ENCODE measurements around the gene CRACR2B.

Gene CRACR2B

GRCh38 chr11:819943-820649 lies 7.6 kb upstream of the CRACR2B start:
- H3K27ac ChIP-seq (ENCODE audit: low read depth, low read length), result peak overlapping the region; percentile 97
- peak overlapping the region; percentile 56 to 95 (median 84) for H3K9ac ChIP-seq (ENCODE audit: low read length in 5 of 5)
- H3K4me1 ChIP-seq (ENCODE audit: control insufficient read depth in 5 of 5, insufficient read depth in 5 of 5, low read length in 5 of 5), result peaks cover 10 to 75% (median 67%) of the 10 kb centered on the region in 5 donors
- no peaks in the 10 kb centered on the region for H3K27me3 ChIP-seq (ENCODE audit: control insufficient read depth in 5 of 5, insufficient read depth in 4 of 5, low read length in 5 of 5)
- peaks cover 0 to 43% (median 37%) of the 10 kb centered on the region in 5 donors for H3K36me3 ChIP-seq (ENCODE audit: control insufficient read depth in 5 of 5, insufficient read depth in 5 of 5, low read length in 5 of 5)
- no peaks in the 10 kb centered on the region for H3K9me3 ChIP-seq (ENCODE audit: control insufficient read depth in 5 of 5, low read length in 5 of 5)
- H3K4me3 ChIP-seq (ENCODE audit: low read depth in 1 of 5, low read length in 5 of 5), result peak overlapping the region; percentile 83 to 100 (median 92)

GRCh38 chr11:820655-821511 lies 6.8 kb upstream of the CRACR2B start:
- peak overlapping the region; percentile 56 to 95 (median 84) for H3K9ac ChIP-seq (ENCODE audit: low read length in 5 of 5)
- H3K27me3 ChIP-seq (ENCODE audit: control insufficient read depth in 5 of 5, insufficient read depth in 4 of 5, low read length in 5 of 5), result no peaks in the 10 kb centered on the region
- peaks cover 10 to 76% (median 64%) of the 10 kb centered on the region in 5 donors for H3K4me1 ChIP-seq (ENCODE audit: control insufficient read depth in 5 of 5, insufficient read depth in 5 of 5, low read length in 5 of 5)
- peak overlapping the region; percentile 97 for H3K27ac ChIP-seq (ENCODE audit: low read depth, low read length)
- peaks cover 0 to 49% (median 40%) of the 10 kb centered on the region in 5 donors for H3K36me3 ChIP-seq (ENCODE audit: control insufficient read depth in 5 of 5, insufficient read depth in 5 of 5, low read length in 5 of 5)
- H3K4me3 ChIP-seq (ENCODE audit: low read depth in 1 of 5, low read length in 5 of 5), result peak overlapping the region; percentile 83 to 100 (median 92)
- H3K9me3 ChIP-seq (ENCODE audit: control insufficient read depth in 5 of 5, low read length in 5 of 5), result no peaks in the 10 kb centered on the region

GRCh38 chr11:821512-822371 lies 6.0 kb upstream of the CRACR2B start:
- Histone ChIP-seq H3K4me3 (ENCODE audit: low read depth in 1 of 5, low read length in 5 of 5) (peak overlapping the region; percentile 83 to 100 (median 92)), H3K27ac (ENCODE audit: low read depth, low read length) (peak overlapping the region; percentile 97), H3K9me3 (ENCODE audit: control insufficient read depth in 5 of 5, low read length in 5 of 5) (no peaks in the 10 kb centered on the region), H3K36me3 (ENCODE audit: control insufficient read depth in 5 of 5, insufficient read depth in 5 of 5, low read length in 5 of 5) (peaks cover 0 to 49% (median 40%) of the 10 kb centered on the region in 5 donors), H3K27me3 (ENCODE audit: control insufficient read depth in 5 of 5, insufficient read depth in 4 of 5, low read length in 5 of 5) (no peaks in the 10 kb centered on the region), H3K4me1 (ENCODE audit: control insufficient read depth in 5 of 5, insufficient read depth in 5 of 5, low read length in 5 of 5) (peaks cover 10 to 77% (median 62%) of the 10 kb centered on the region in 5 donors), H3K9ac (ENCODE audit: low read length in 5 of 5) (peak overlapping the region in 4 of 5 donors; percentile 83 to 95 (median 90))

DNA sequence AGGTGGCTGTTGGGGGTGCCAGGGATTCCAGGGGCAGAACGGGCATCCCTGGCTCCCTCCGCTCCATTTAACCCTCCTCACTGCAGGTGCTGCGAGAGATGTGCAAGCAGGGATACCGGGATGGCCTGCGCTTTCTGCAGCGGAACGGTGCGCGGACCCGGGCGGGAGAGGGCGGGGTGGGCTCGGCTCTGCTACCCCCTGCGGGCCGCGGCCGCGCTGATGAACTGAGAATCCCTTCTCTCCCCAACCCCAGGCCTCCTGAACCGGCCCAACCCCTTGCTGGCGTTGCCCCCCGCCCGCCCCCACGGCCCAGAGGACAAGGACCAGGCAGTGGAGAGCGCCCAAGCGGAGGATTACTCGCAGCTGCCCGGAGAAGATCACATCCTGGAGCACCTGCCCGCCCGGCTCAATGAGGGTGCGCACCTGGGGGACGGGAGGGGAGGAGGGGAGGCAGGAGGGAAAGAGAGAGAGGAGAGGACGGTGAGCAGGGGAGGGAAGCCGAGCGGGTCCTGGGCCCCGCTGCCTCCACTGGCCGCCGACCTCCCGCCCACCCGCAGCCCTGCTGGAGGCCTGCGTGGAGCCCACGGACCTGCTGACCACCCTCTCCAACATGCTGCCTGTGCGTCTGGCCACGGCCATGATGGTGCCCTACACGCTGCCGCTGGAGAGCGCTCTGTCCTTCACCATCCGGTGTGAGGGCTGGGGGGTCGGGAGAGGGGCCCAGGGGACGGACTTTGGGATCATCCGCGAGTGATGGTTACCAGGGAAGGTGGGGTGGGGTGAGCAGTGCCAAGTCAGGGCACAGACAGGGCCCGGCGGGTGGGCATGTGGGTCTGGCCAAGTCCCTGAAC lies 4.1 kb upstream of the CRACR2B start:
- Histone ChIP-seq H3K9ac (ENCODE audit: low read length in 5 of 5) (no peak overlapping the region), H3K36me3 (ENCODE audit: control insufficient read depth in 5 of 5, insufficient read depth in 5 of 5, low read length in 5 of 5) (peaks cover 0 to 49% (median 40%) of the 10 kb centered on the region in 5 donors), H3K4me3 (ENCODE audit: low read depth in 1 of 5, low read length in 5 of 5) (peak overlapping the region in 1 of 5 donors; percentile 24), H3K27me3 (ENCODE audit: control insufficient read depth in 5 of 5, insufficient read depth in 4 of 5, low read length in 5 of 5) (no peaks in the 10 kb centered on the region), H3K27ac (ENCODE audit: low read depth, low read length) (no peak overlapping the region), H3K4me1 (ENCODE audit: control insufficient read depth in 5 of 5, insufficient read depth in 5 of 5, low read length in 5 of 5) (peaks cover 9 to 86% (median 75%) of the 10 kb centered on the region in 5 donors), H3K9me3 (ENCODE audit: control insufficient read depth in 5 of 5, low read length in 5 of 5) (no peaks in the 10 kb centered on the region)

- peak overlapping the region; percentile 67 for H3K27ac ChIP-seq (ENCODE audit: low read depth, low read length)
- peaks cover 12 to 89% (median 77%) of the 10 kb centered on the region in 5 donors for H3K4me1 ChIP-seq (ENCODE audit: control insufficient read depth in 5 of 5, insufficient read depth in 5 of 5, low read length in 5 of 5)
- no peaks in the 10 kb centered on the region for H3K27me3 ChIP-seq (ENCODE audit: control insufficient read depth in 5 of 5, insufficient read depth in 4 of 5, low read length in 5 of 5)
- H3K9me3 ChIP-seq (ENCODE audit: control insufficient read depth in 5 of 5, low read length in 5 of 5), result no peaks in the 10 kb centered on the region
- H3K36me3 ChIP-seq (ENCODE audit: control insufficient read depth in 5 of 5, insufficient read depth in 5 of 5, low read length in 5 of 5), result peaks cover 0 to 49% (median 40%) of the 10 kb centered on the region in 5 donors
- no peak overlapping the region for H3K9ac ChIP-seq (ENCODE audit: low read length in 5 of 5)
- no peak overlapping the region for H3K4me3 ChIP-seq (ENCODE audit: low read depth in 1 of 5, low read length in 5 of 5)
Observed at GRCh38 chr11:824292-824880, 3.3 kb upstream of the CRACR2B start.

DNA sequence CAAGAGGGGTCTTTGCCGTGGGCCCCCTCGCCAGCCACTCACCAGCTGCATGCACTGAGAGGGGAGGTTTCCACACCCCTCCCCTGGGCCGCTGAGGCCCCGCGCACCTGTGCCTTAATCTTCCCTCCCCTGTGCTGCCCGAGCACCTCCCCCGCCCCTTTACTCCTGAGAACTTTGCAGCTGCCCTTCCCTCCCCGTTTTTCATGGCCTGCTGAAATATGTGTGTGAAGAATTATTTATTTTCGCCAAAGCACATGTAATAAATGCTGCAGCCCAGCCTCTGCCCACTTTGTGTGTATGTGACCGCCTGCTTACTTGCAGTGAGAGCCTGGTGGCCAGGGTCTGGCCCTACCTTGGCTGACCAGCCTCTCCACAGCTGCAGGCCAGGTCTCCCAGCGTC lies 2.8 kb upstream of the CRACR2B start:
- no peak overlapping the region for H3K9ac ChIP-seq (ENCODE audit: low read length in 5 of 5)
- H3K4me1 ChIP-seq (ENCODE audit: control insufficient read depth in 5 of 5, insufficient read depth in 5 of 5, low read length in 5 of 5), result peaks cover 12 to 94% (median 82%) of the 10 kb centered on the region in 5 donors
- no peak overlapping the region for H3K4me3 ChIP-seq (ENCODE audit: low read depth in 1 of 5, low read length in 5 of 5)
- no peaks in the 10 kb centered on the region for H3K27me3 ChIP-seq (ENCODE audit: control insufficient read depth in 5 of 5, insufficient read depth in 4 of 5, low read length in 5 of 5)
- H3K36me3 ChIP-seq (ENCODE audit: control insufficient read depth in 5 of 5, insufficient read depth in 5 of 5, low read length in 5 of 5), result peaks cover 0 to 49% (median 40%) of the 10 kb centered on the region in 5 donors
- peak overlapping the region; percentile 67 for H3K27ac ChIP-seq (ENCODE audit: low read depth, low read length)
- H3K9me3 ChIP-seq (ENCODE audit: control insufficient read depth in 5 of 5, low read length in 5 of 5), result no peaks in the 10 kb centered on the region

DNA sequence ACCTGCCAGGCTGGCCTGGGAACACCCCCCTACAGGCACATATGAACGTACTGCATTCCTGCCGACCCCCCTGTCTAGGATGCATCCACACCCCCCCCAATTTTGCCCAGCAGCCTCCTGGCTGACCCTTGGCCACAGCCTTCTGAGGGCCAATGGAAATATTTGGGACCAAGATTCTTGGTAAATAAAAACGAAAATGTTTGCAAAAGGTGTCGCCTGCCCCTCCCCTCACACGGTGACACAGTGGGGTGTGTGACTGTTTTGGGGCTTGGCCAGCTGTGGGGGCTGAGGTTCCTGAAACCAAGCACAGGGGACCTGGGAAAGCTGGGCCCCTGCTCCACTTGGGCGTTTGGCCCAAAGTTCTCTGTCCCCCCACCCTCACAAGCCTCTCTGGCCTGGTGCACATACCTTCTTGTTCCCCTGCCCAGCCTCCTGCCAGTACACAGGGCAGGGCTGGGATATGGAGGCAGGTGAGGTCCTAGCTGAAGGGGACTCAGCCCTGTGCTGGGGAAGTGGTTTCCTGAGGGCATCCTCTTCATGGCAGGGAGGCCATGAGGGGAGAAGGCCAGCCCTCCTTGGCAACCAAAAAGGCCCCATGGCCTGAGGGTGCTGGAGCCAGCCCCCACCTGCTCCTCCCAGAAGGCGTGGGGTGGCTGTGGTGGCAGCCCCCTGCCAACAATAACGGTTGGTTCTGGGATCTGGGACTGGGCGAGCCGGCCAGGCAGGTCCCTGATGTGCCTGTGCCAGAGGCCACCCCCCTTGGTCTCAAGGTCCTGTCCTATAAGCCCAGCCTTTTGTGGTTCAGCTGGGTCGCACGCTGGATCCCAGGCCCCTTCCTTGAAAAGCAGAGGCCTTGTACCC lies 2.1 kb upstream of the CRACR2B start:
- H3K27me3 ChIP-seq (ENCODE audit: control insufficient read depth in 5 of 5, insufficient read depth in 4 of 5, low read length in 5 of 5), result no peaks in the 10 kb centered on the region
- H3K9ac ChIP-seq (ENCODE audit: low read length in 5 of 5), result no peak overlapping the region
- peaks cover 0 to 49% (median 36%) of the 10 kb centered on the region in 5 donors for H3K36me3 ChIP-seq (ENCODE audit: control insufficient read depth in 5 of 5, insufficient read depth in 5 of 5, low read length in 5 of 5)
- peak overlapping the region; percentile 67 for H3K27ac ChIP-seq (ENCODE audit: low read depth, low read length)
- H3K9me3 ChIP-seq (ENCODE audit: control insufficient read depth in 5 of 5, low read length in 5 of 5), result no peaks in the 10 kb centered on the region
- peaks cover 12 to 96% (median 82%) of the 10 kb centered on the region in 5 donors for H3K4me1 ChIP-seq (ENCODE audit: control insufficient read depth in 5 of 5, insufficient read depth in 5 of 5, low read length in 5 of 5)
- H3K4me3 ChIP-seq (ENCODE audit: low read depth in 1 of 5, low read length in 5 of 5), result no peak overlapping the region

- no peak overlapping the region for H3K9ac ChIP-seq (ENCODE audit: low read length in 5 of 5)
- peak overlapping the region; percentile 67 for H3K27ac ChIP-seq (ENCODE audit: low read depth, low read length)
- H3K36me3 ChIP-seq (ENCODE audit: control insufficient read depth in 5 of 5, insufficient read depth in 5 of 5, low read length in 5 of 5), result peaks cover 0 to 43% (median 33%) of the 10 kb centered on the region in 5 donors
- H3K4me1 ChIP-seq (ENCODE audit: control insufficient read depth in 5 of 5, insufficient read depth in 5 of 5, low read length in 5 of 5), result peaks cover 8 to 96% (median 82%) of the 10 kb centered on the region in 5 donors
- no peaks in the 10 kb centered on the region for H3K9me3 ChIP-seq (ENCODE audit: control insufficient read depth in 5 of 5, low read length in 5 of 5)
- H3K27me3 ChIP-seq (ENCODE audit: control insufficient read depth in 5 of 5, insufficient read depth in 4 of 5, low read length in 5 of 5), result no peaks in the 10 kb centered on the region
- no peak overlapping the region for H3K4me3 ChIP-seq (ENCODE audit: low read depth in 1 of 5, low read length in 5 of 5)
Observed at GRCh38 chr11:826227-826621, 1.5 kb upstream of the CRACR2B start.
